Endothelial cell of umbilical vein (primary cell): ENCODE measurements around the gene FUT6. TPM values are rescaled to one million over a fixed set of nuclear protein-coding genes. Genes with fewer than 3 reads are reported as not detected.

Source experiments
- BruUV-seq: library from RNA; stranded (reverse); fragments of 400-500 nt; replicated peaks from 2 replicates; lab custom pipeline; 2021; lab: Mats Ljungman, UMichigan
- CTCF ChIA-PET: fragments of 300-600, 350-600 bp; sonication (Branson Sonifier 250); formaldehyde crosslinking; loops from one replicate; lab custom pipeline; 2021; ENCODE audit warnings: antibody characterized with exemption, inconsistent platforms; lab: Charles Lee
- POLR2A ChIA-PET: fragments of 300-600, 350-600 bp; sonication (Branson Sonifier 250); formaldehyde crosslinking; loops from one replicate; lab custom pipeline; 2021; ENCODE audit warnings: antibody characterized with exemption, inconsistent platforms; lab: Charles Lee
- DNase-seq: peaks from one replicate; pipeline ENCODE4 v3.0.0-alpha.2; 2011; ENCODE audit warnings: low read depth, low spot score
- FAIRE-seq: peaks from 2 replicates; lab custom pipeline; 2011; peaks lifted over from hg19 to GRCh38; lab: Jason Lieb, UNC
- H2AFZ ChIP-seq: 2 replicates; pipeline ENCODE4 v1.6.0; 2012; ENCODE audit warnings: low read depth, low read length, control low read depth, inconsistent platforms
- H3K27ac ChIP-seq: 2 replicates; pipeline ENCODE4 v1.5.1; 2011; ENCODE audit warnings: low read depth, mild to moderate bottlenecking, control low read depth, low read length, moderate library complexity; ENCODE audit not compliant: insufficient read depth
- H3K27me3 ChIP-seq, 2 experiments: 2 replicates each; pipeline versions ENCODE4 v1.6.0 to v1.6.1; 2011; ENCODE audit warnings: low read length in 2 of 2, mixed read lengths in 1 of 2; ENCODE audit not compliant: control insufficient read depth in 2 of 2, insufficient read depth in 2 of 2
- H3K36me3 ChIP-seq, 2 experiments: 2 replicates in 1 of 2; 3 replicates in 1 of 2; pipeline ENCODE4 v1.5.1; 2011; ENCODE audit warnings: low read length in 2 of 2, mild to moderate bottlenecking in 1 of 2, moderate library complexity in 1 of 2; ENCODE audit not compliant: control insufficient read depth in 2 of 2, insufficient read depth in 2 of 2; ENCODE audit errors: extremely low read depth in 1 of 2
- H3K4me1 ChIP-seq: 3 replicates; pipeline ENCODE4 v1.5.1; 2011; ENCODE audit warnings: mild to moderate bottlenecking, low read length; ENCODE audit not compliant: control insufficient read depth, insufficient read depth; ENCODE audit errors: extremely low read depth
- H3K4me2 ChIP-seq: 2 replicates; pipeline ENCODE4 v1.6.1; 2011; ENCODE audit warnings: low read length, control low read depth, mixed read lengths; ENCODE audit not compliant: insufficient read depth
- H3K4me3 ChIP-seq, 3 experiments: fragments of 200-600 bp in 1 of 3; sonication (generic), shearing (Covaris generic) in 1 of 3; replicated peaks in 1 of 3; 2 replicates each; pipeline ENCODE4 v1.5.1; 2011 to 2016; ENCODE audit warnings: control low read depth in 3 of 3, low read length in 3 of 3, mild to moderate bottlenecking in 2 of 3, inconsistent platforms in 1 of 3, low read depth in 1 of 3, moderate library complexity in 1 of 3; ENCODE audit not compliant: insufficient read depth in 1 of 3
- H3K79me2 ChIP-seq: 2 replicates; pipeline ENCODE4 v1.6.0; 2012; ENCODE audit warnings: low read length, inconsistent platforms; ENCODE audit not compliant: control insufficient read depth, insufficient read depth
- H3K9ac ChIP-seq: replicated peaks from 2 replicates; pipeline ENCODE3; 2011; ENCODE audit warnings: low read length, control low read depth; ENCODE audit not compliant: insufficient read depth; ENCODE audit errors: extremely low read depth
- H3K9me1 ChIP-seq: replicated peaks from 3 replicates; pipeline ENCODE4 v1.6.0; 2011; ENCODE audit warnings: mild to moderate bottlenecking, low read length; ENCODE audit not compliant: control insufficient read depth, insufficient read depth; ENCODE audit errors: extremely low read depth
- H3K9me3 ChIP-seq: replicated peaks from 2 replicates; pipeline ENCODE4 v1.5.1; 2012; ENCODE audit warnings: low read length, inconsistent platforms; ENCODE audit not compliant: control insufficient read depth, insufficient read depth
- H4K20me1 ChIP-seq: replicated peaks from 2 replicates; pipeline ENCODE3; 2011; ENCODE audit warnings: mild to moderate bottlenecking, low read length; ENCODE audit not compliant: control insufficient read depth, insufficient read depth; ENCODE audit errors: extremely low read depth
- EZH2 ChIP-seq: IDR thresholded peaks from 2 replicates; pipeline ENCODE4 v1.6.1; 2012; ENCODE audit warnings: borderline replicate concordance, low read depth, mild to moderate bottlenecking, moderate library complexity, low read length, inconsistent platforms; ENCODE audit not compliant: severe bottlenecking
- FOS ChIP-seq: IDR thresholded peaks from 2 replicates; pipeline ENCODE4 v1.6.1; 2011; ENCODE audit warnings: mild to moderate bottlenecking, low read length, moderate library complexity, borderline replicate concordance; ENCODE audit not compliant: insufficient read depth
- GATA2 ChIP-seq: IDR thresholded peaks from 2 replicates; pipeline ENCODE4 v1.7.0; 2011; ENCODE audit warnings: low read depth, mild to moderate bottlenecking, moderate library complexity, mixed read lengths, low read length; ENCODE audit not compliant: insufficient read length, insufficient read depth
- JUN ChIP-seq: IDR thresholded peaks from 2 replicates; pipeline ENCODE4 v1.6.1; 2011; ENCODE audit warnings: borderline replicate concordance, low read depth; ENCODE audit not compliant: insufficient read length, insufficient read depth
- MYC ChIP-seq: IDR thresholded peaks from one replicate; pipeline ENCODE4 v1.6.1; 2011; ENCODE audit warnings: mild to moderate bottlenecking, low read depth, low read length
- POLR2A ChIP-seq: IDR thresholded peaks from 2 replicates; pipeline ENCODE4 v1.6.1; 2012; ENCODE audit warnings: low read depth, mild to moderate bottlenecking, control low read depth, low read length
- POLR2AphosphoS5 ChIP-seq: IDR thresholded peaks from 2 replicates; pipeline ENCODE4 v1.6.1; 2012; ENCODE audit warnings: low read depth, mild to moderate bottlenecking, control low read depth, low read length, moderate library complexity; ENCODE audit not compliant: insufficient read depth
- dilution Hi-C: fragments of 300-500 bp; cut with MboI; formaldehyde crosslinking; loops from one replicate; pipeline ENCODE4 v1.15.0; 2019; ENCODE audit warnings: low sequenced_read_pairs; ENCODE audit not compliant: extremely low pct_ligation_motif_present
- intact Hi-C: fragments of 100-400 bp; cut with micrococcal nuclease; formaldehyde crosslinking; loops from one replicate; pipeline ENCODE4 v1.10.0; 2022
- polyA plus RNA-seq, 4 experiments: library from polyadenylated mRNA; depleted of rRNA in 3 of 4; stranded (reverse) in 3 of 4; unstranded in 1 of 4; fragments of >200 nt; gene quantifications; 2 replicates each; pipeline versions ENCODE4 v1.2.1 to v1.2.3, GENCODE V29; 2011 to 2012; ENCODE audit warnings: missing spikeins in 1 of 4
- total RNA-seq: library from RNA; stranded (reverse); gene quantifications from 2 replicates; pipeline ENCODE4 v1.2.3, GENCODE V29; 2021
- TF ChIP-seq, protein P1 (sequence below): IDR thresholded peaks from 2 replicates; pipeline ENCODE4 v1.6.1; 2011; ENCODE audit not compliant: insufficient read depth, insufficient read length
- TF ChIP-seq, protein P2 (sequence below), 2 donors: IDR thresholded peaks; 1 replicate in 1 of 2; 2 replicates in 1 of 2; pipeline ENCODE4 v1.5.1; 2011; ENCODE audit warnings: low read length in 2 of 2, mild to moderate bottlenecking in 2 of 2, moderate library complexity in 2 of 2, control low read depth in 1 of 2, inconsistent platforms in 1 of 2, low read depth in 1 of 2; ENCODE audit not compliant: insufficient read depth in 1 of 2; ENCODE audit errors: extremely low read depth in 1 of 2

The FUT6 gene
- total and polyA plus RNA-seq, 2 donors (not counting 3 experiments of a cell fraction or from before 2014, with no cell fraction given) = not detected

DNA sequence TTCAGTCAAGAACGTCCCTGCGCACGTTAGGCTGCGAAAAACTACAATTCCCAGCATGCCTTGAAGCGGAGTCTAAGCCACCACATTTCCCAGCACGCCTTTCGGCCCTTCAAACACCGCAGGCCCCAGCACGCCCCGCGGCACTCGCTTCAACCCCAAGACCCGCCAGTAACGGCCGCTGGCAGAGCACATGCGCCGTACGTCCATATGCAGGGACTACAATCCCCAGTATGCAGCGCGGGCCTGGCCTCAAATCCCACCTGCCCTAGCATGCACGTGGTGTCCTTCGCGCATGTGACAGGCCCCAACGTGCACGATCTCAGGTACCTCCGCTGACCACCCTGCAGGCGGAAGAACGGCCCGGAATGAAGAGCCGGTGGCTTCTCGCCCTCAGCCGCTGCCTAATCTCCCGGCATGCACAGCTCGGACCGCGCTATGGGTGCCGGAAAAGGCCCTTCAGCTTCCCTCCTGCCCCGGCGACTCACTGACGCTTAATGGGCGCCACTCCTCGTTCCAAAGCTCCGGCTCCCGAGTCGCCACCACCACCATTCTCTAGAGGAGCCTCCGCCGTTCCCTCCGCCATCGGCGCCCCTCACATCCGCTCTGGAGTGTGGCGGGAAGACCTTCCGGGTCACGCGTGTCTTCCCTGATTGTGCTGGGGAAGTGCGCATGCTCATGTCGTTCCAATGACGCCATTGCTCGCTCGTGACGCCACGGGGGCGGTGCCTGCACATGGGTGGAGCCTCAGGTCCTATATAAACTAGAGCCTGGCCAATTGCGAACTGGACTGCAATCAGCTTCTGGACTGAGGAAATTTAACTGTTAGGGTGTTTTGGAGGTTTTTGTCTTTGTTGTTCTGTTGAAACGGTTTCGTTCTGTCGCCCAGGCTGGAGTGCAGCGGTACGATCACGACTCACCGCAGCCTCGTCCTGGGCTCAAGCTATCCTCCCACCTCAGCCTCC lies 48.7 kb downstream of the FUT6 start, which contains the start of gene DUS3L:
TSS of gene DUS3L (minus strand) at position 605 of the 962 bp plus-strand sequence. CDS start at position 583, 22 bp downstream.
- dilution Hi-C loops = no loop called here
- peak; percentile 99 for FAIRE-seq
- peak; percentile 99 for DNase-seq

More for the DNA sequence above, 48.7 kb downstream of the FUT6 start, which contains the start of gene DUS3L:
- TF ChIP-seq, protein P1, sequence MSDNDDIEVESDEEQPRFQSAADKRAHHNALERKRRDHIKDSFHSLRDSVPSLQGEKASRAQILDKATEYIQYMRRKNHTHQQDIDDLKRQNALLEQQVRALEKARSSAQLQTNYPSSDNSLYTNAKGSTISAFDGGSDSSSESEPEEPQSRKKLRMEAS = peak; percentile 99
- TF ChIP-seq POLR2A (peak; percentile 68), JUN (no peak), EZH2 (no peak), FOS (no peak), GATA2 (no peak), POLR2AphosphoS5 (peak; percentile 60), MYC (peak; percentile 100)
- TF ChIP-seq, protein P2, sequence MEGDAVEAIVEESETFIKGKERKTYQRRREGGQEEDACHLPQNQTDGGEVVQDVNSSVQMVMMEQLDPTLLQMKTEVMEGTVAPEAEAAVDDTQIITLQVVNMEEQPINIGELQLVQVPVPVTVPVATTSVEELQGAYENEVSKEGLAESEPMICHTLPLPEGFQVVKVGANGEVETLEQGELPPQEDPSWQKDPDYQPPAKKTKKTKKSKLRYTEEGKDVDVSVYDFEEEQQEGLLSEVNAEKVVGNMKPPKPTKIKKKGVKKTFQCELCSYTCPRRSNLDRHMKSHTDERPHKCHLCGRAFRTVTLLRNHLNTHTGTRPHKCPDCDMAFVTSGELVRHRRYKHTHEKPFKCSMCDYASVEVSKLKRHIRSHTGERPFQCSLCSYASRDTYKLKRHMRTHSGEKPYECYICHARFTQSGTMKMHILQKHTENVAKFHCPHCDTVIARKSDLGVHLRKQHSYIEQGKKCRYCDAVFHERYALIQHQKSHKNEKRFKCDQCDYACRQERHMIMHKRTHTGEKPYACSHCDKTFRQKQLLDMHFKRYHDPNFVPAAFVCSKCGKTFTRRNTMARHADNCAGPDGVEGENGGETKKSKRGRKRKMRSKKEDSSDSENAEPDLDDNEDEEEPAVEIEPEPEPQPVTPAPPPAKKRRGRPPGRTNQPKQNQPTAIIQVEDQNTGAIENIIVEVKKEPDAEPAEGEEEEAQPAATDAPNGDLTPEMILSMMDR (IDR thresholded peaks at IDR 0.05; ENCODE audit: extremely low read depth in 1 of 2, insufficient read depth in 1 of 2, low read depth in 1 of 2, low read length in 2 of 2) = no peak
- Histone ChIP-seq H3K9me1 (no peaks in the 10 kb centered on the region), H3K9me3 (no peaks in the 10 kb centered on the region), H3K27me3 (no peaks in the 10 kb centered on the region), H3K27ac (peak within 1 kb of the TSS; percentile 82), H3K36me3 (peaks cover 8 to 26% of the 10 kb centered on the region in 2 experiments), H4K20me1 (no peaks in the 10 kb centered on the region), H3K79me2 (peaks cover 8% of the 10 kb centered on the region), H3K4me2 (peak within 1 kb of the TSS; percentile 77), H3K4me1 (peaks cover 5% of the 10 kb centered on the region), H3K9ac (peak within 1 kb of the TSS; percentile 81), H2AFZ (peak within 1 kb of the TSS; percentile 46), H3K4me3 (peak within 1 kb of the TSS; percentile 17 to 75 (median 55))
- ChIA-PET POLR2A (interaction anchor here (0.8 kb wide), 1 partner anchor 71 kb away, joined by 3 read pairs; the partner anchor contains the start of genes CATSPERD and LONP1), CTCF (interaction anchor here (0.9 to 3.6 kb wide), 3 partner anchors 9 to 37 kb away, joined by 3 to 21 read pairs (median 3); no protein-coding TSS in a partner anchor)
- TSS peak; percentile 91 for BruUV-seq
- intact Hi-C loops = loop anchor here (1.0 kb wide), 2 partner anchors 71 to 113 kb away; partner anchors contain the start of genes CATSPERD, LONP1 and VMAC
